CD4-positive, alpha-beta memory T cell (primary cell): ENCODE results near the gene HERC5. TPM values are rescaled to one million over a fixed set of nuclear protein-coding genes. Genes with fewer than 3 reads are reported as not detected.

Experiments
- CTCF ChIA-PET: fragments of 350-600 bp; sonication (Branson Sonifier 250); formaldehyde crosslinking; loops from one replicate; lab custom pipeline; 2021; ENCODE audit warnings: inconsistent platforms; ENCODE audit not compliant: partially characterized antibody; lab: Charles Lee
- POLR2A ChIA-PET: fragments of 350-600 bp; sonication (Branson Sonifier 250); formaldehyde crosslinking; loops from one replicate; lab custom pipeline; 2021; ENCODE audit not compliant: partially characterized antibody; lab: Charles Lee
- DNase-seq, 5 donors: peaks; one replicate each; pipeline versions ENCODE4 v3.0.0 to v3.0.0-alpha.2; 2020 to 2022; ENCODE audit warnings: mixed read lengths in 1 of 5
- H3K27ac ChIP-seq: one replicate; pipeline ENCODE4 v1.7.0; 2013; ENCODE audit warnings: low read depth, low read length
- H3K27me3 ChIP-seq: 2 replicates; pipeline ENCODE4 v1.7.0; 2013; ENCODE audit warnings: mild to moderate bottlenecking, low read length, moderate library complexity; ENCODE audit not compliant: insufficient read depth
- H3K36me3 ChIP-seq: 2 replicates; pipeline ENCODE4 v1.7.0; 2013; ENCODE audit warnings: mild to moderate bottlenecking, low read length, moderate library complexity; ENCODE audit not compliant: insufficient read depth
- H3K4me1 ChIP-seq: 2 replicates; pipeline ENCODE4 v1.7.0; 2013; ENCODE audit warnings: mild to moderate bottlenecking, low read length, moderate library complexity; ENCODE audit not compliant: insufficient read depth
- H3K4me3 ChIP-seq, 2 donors: one replicate each; pipeline ENCODE4 v1.7.0; 2013; ENCODE audit warnings: low read length in 2 of 2, mild to moderate bottlenecking in 1 of 2
- H3K9me3 ChIP-seq, 2 donors: one replicate each; pipeline ENCODE4 v1.7.0; 2013; ENCODE audit warnings: low read length in 2 of 2, control low read depth in 1 of 2; ENCODE audit not compliant: control insufficient read depth in 1 of 2
- H3K27ac Mint-ChIP-seq, 7 donors: one replicate each; pipeline ENCODE4 v1.8.0; 2020 to 2021; ENCODE audit warnings: mixed read lengths in 7 of 7, mild to moderate bottlenecking in 6 of 7, inconsistent platforms in 3 of 7, moderate library complexity in 3 of 7
- H3K27me3 Mint-ChIP-seq, 2 donors: one replicate each; pipeline ENCODE4 v1.8.0; 2020 to 2021; ENCODE audit warnings: mixed read lengths in 2 of 2
- H3K36me3 Mint-ChIP-seq, 2 donors: one replicate each; pipeline ENCODE4 v1.8.0; 2020 to 2021; ENCODE audit warnings: mixed read lengths in 2 of 2, inconsistent platforms in 1 of 2, mild to moderate bottlenecking in 1 of 2
- H3K4me1 Mint-ChIP-seq, 4 donors: one replicate each; pipeline ENCODE4 v1.8.0; 2020 to 2021; ENCODE audit warnings: mixed read lengths in 4 of 4, mild to moderate bottlenecking in 1 of 4
- H3K4me3 Mint-ChIP-seq, 8 donors: one replicate each; pipeline ENCODE4 v1.8.0; 2020 to 2021; ENCODE audit warnings: mixed read lengths in 8 of 8, mild to moderate bottlenecking in 7 of 8, moderate library complexity in 6 of 8, inconsistent platforms in 3 of 8
- H3K9me3 Mint-ChIP-seq, 8 donors: one replicate each; pipeline ENCODE4 v1.8.0; 2020 to 2021; ENCODE audit warnings: mixed read lengths in 8 of 8, mild to moderate bottlenecking in 5 of 8, inconsistent platforms in 3 of 8, moderate library complexity in 1 of 8
- intact Hi-C: fragments of 100-400 bp; cut with micrococcal nuclease; formaldehyde crosslinking; loops from one replicate; pipeline ENCODE4 v1.15.1; 2023
- polyA plus RNA-seq, 2 donors: library from polyadenylated mRNA; unstranded; fragments of 300-500 nt; fragmentation: Illumina TruSeq; gene quantifications; one replicate each; pipeline ENCODE4 v1.2.3, GENCODE V29; 2021
- total RNA-seq, 2 experiments: library from RNA; stranded (reverse); gene quantifications; one replicate each; pipeline ENCODE4 v1.2.3, GENCODE V29; 2021

Gene HERC5
- total RNA-seq (10 to 100 TPM; 18.6 to 22.1 TPM), polyA plus RNA-seq (10 to 100 TPM; 14.4 to 17.7 TPM)

- Mint-ChIP-seq H3K9me3 (no peaks in the 10 kb centered on the region), H3K36me3 (peaks cover 3 to 10% of the 10 kb centered on the region in 2 donors), H3K27ac (peak within 1 kb of the TSS; percentile 89 to 100 (median 100)), H3K4me1 (peaks cover 21 to 37% (median 28%) of the 10 kb centered on the region in 4 donors), H3K27me3 (no peaks in the 10 kb centered on the region), H3K4me3 (peak within 1 kb of the TSS; percentile 96 to 100 (median 100))
- CTCF ChIA-PET = interaction anchor here (0.6 to 2.0 kb wide), 16 partner anchors 9 to 387 kb away, joined by 3 to 14 read pairs (median 4); partner anchors contain the start of genes HERC6 and PPM1K
- peak; percentile 92 to 96 (median 95) for DNase-seq
- Histone ChIP-seq H3K4me3 (peak within 1 kb of the TSS; percentile 76 to 96), H3K27ac (peak within 1 kb of the TSS; percentile 71), H3K9me3 (no peaks in the 10 kb centered on the region), H3K36me3 (no peaks in the 10 kb centered on the region), H3K27me3 (no peaks in the 10 kb centered on the region), H3K4me1 (peaks cover 28% of the 10 kb centered on the region)
- intact Hi-C loops = loop anchor here (1.0 to 10.0 kb wide), 9 partner anchors 66 to 1032 kb away; partner anchors contain the start of genes HERC3, HERC6, NUDT9 and PPM1K
- POLR2A ChIA-PET = interaction anchor here (0.7 to 4.9 kb wide), 25 partner anchors 9 to 1521 kb away, joined by 3 to 109 read pairs (median 5); partner anchors contain the start of genes AFF1, HERC3, HERC6 and HSD17B11
Measured at GRCh38 chr4:88456670-88457306, at the start of gene HERC5. Gene HERC5, plus strand, starts transcription at chr4:88457119. Its CDS starts 151 bp downstream, at chr4:88457270.

GRCh38 chr4:88409206-88409605, 47.7 kb upstream of the HERC5 start:
- ChIA-PET POLR2A (no interaction called here), CTCF (no interaction called here)
- intact Hi-C loops = no loop called here

GRCh38 chr4:88409789-88410188, 47.1 kb upstream of the HERC5 start:
- Mint-ChIP-seq H3K9me3 (no peaks in the 10 kb centered on the region), H3K4me1 (peaks cover 0 to 4% (median 1%) of the 10 kb centered on the region in 4 donors), H3K27ac (no peak overlapping the region), H3K36me3 (peaks cover 62 to 72% of the 10 kb centered on the region in 2 donors), H3K4me3 (no peak overlapping the region), H3K27me3 (no peaks in the 10 kb centered on the region)
- H3K36me3 ChIP-seq = peaks cover 25% of the 10 kb centered on the region
- H3K27ac ChIP-seq = no peak overlapping the region
- CTCF ChIA-PET = no interaction called here
- DNase-seq = no peak
- H3K27me3 ChIP-seq = no peaks in the 10 kb centered on the region
- H3K9me3 ChIP-seq = no peaks in the 10 kb centered on the region
- no peaks in the 10 kb centered on the region for H3K4me1 ChIP-seq
- intact Hi-C loops = no loop called here
- POLR2A ChIA-PET = no interaction called here
- no peak overlapping the region for H3K4me3 ChIP-seq

More at GRCh38 chr4:88409206-88409605, 47.7 kb upstream of the HERC5 start:
- Mint-ChIP-seq H3K4me1 (peaks cover 0 to 4% (median 0%) of the 10 kb centered on the region in 4 donors), H3K9me3 (no peaks in the 10 kb centered on the region), H3K36me3 (peaks cover 61 to 70% of the 10 kb centered on the region in 2 donors), H3K27ac (no peak overlapping the region), H3K27me3 (no peaks in the 10 kb centered on the region), H3K4me3 (no peak overlapping the region)
- DNase-seq = no peak
- Histone ChIP-seq H3K36me3 (peaks cover 23% of the 10 kb centered on the region), H3K27me3 (no peaks in the 10 kb centered on the region), H3K9me3 (no peaks in the 10 kb centered on the region), H3K4me1 (no peaks in the 10 kb centered on the region), H3K27ac (no peak overlapping the region), H3K4me3 (no peak overlapping the region)

- Histone ChIP-seq H3K4me3 (no peak overlapping the region), H3K36me3 (peaks cover 29% of the 10 kb centered on the region), H3K4me1 (no peaks in the 10 kb centered on the region), H3K27ac (no peak overlapping the region), H3K9me3 (no peaks in the 10 kb centered on the region), H3K27me3 (no peaks in the 10 kb centered on the region)
- H3K4me1 Mint-ChIP-seq = peaks cover 0 to 4% (median 2%) of the 10 kb centered on the region in 4 donors
- ChIA-PET POLR2A (no interaction called here), CTCF (interaction anchor here (1.1 to 2.2 kb wide), 3 partner anchors 27 to 128 kb away, joined by 3 to 5 read pairs (median 3); partner anchors contain the start of gene HERC6)
- no peak for DNase-seq
- peaks cover 65 to 75% of the 10 kb centered on the region in 2 donors for H3K36me3 Mint-ChIP-seq
- no peaks in the 10 kb centered on the region for H3K27me3 Mint-ChIP-seq
- H3K9me3 Mint-ChIP-seq = no peaks in the 10 kb centered on the region
- H3K27ac Mint-ChIP-seq = peak overlapping the region in 3 of 7 donors; percentile 42 to 57 (median 49)
- no peak overlapping the region for H3K4me3 Mint-ChIP-seq
- intact Hi-C loops = no loop called here
Measured at GRCh38 chr4:88411491-88412096, 45.3 kb upstream of the HERC5 start.

- ChIA-PET CTCF (no interaction called here), POLR2A (no interaction called here)
- no peaks in the 10 kb centered on the region for H3K27me3 ChIP-seq
- H3K4me1 ChIP-seq = no peaks in the 10 kb centered on the region
- Mint-ChIP-seq H3K4me1 (peaks cover 0 to 4% (median 2%) of the 10 kb centered on the region in 4 donors), H3K4me3 (no peak overlapping the region), H3K27me3 (no peaks in the 10 kb centered on the region), H3K9me3 (no peaks in the 10 kb centered on the region), H3K36me3 (peaks cover 59 to 72% of the 10 kb centered on the region in 2 donors), H3K27ac (no peak overlapping the region)
- intact Hi-C loops = no loop called here
- peaks cover 16% of the 10 kb centered on the region for H3K36me3 ChIP-seq
- no peak overlapping the region for H3K4me3 ChIP-seq
- no peaks in the 10 kb centered on the region for H3K9me3 ChIP-seq
- H3K27ac ChIP-seq = no peak overlapping the region
- DNase-seq = no peak
Measured at GRCh38 chr4:88413801-88414200, 43.1 kb upstream of the HERC5 start.

- Histone ChIP-seq H3K4me1 (no peaks in the 10 kb centered on the region), H3K27ac (no peak overlapping the region), H3K4me3 (no peak overlapping the region), H3K36me3 (peaks cover 16% of the 10 kb centered on the region), H3K27me3 (no peaks in the 10 kb centered on the region), H3K9me3 (no peaks in the 10 kb centered on the region)
- ChIA-PET POLR2A (no interaction called here), CTCF (no interaction called here)
- no peak for DNase-seq
- Mint-ChIP-seq H3K9me3 (no peaks in the 10 kb centered on the region), H3K36me3 (peaks cover 57 to 64% of the 10 kb centered on the region in 2 donors), H3K27ac (peak overlapping the region in 1 of 7 donors; percentile 59), H3K4me3 (no peak overlapping the region), H3K27me3 (no peaks in the 10 kb centered on the region), H3K4me1 (peaks cover 0 to 4% (median 3%) of the 10 kb centered on the region in 4 donors)
- intact Hi-C loops = no loop called here
Measured at GRCh38 chr4:88414755-88415154, 42.2 kb upstream of the HERC5 start.

GRCh38 chr4:88415982-88416381, 40.9 kb upstream of the HERC5 start:
- CTCF ChIA-PET = no interaction called here
- Histone ChIP-seq H3K27ac (no peak overlapping the region), H3K36me3 (peaks cover 16% of the 10 kb centered on the region), H3K4me3 (no peak overlapping the region), H3K4me1 (no peaks in the 10 kb centered on the region), H3K9me3 (no peaks in the 10 kb centered on the region), H3K27me3 (no peaks in the 10 kb centered on the region)
- POLR2A ChIA-PET = no interaction called here
- Mint-ChIP-seq H3K9me3 (no peaks in the 10 kb centered on the region), H3K27me3 (no peaks in the 10 kb centered on the region), H3K27ac (peak overlapping the region in 2 of 7 donors; percentile 9 to 87), H3K36me3 (peaks cover 52 to 53% of the 10 kb centered on the region in 2 donors), H3K4me1 (peaks cover 0 to 6% (median 4%) of the 10 kb centered on the region in 4 donors), H3K4me3 (no peak overlapping the region)
- DNase-seq = no peak
- intact Hi-C loops = no loop called here
